B cell (primary cell): ENCODE results near the gene ELFN1. TPM values are rescaled to one million over a fixed set of nuclear protein-coding genes. Genes with fewer than 3 reads are reported as not detected.

Experiments used
- ATAC-seq: fragments of 200-7000 bp; cut with Tn5 transposase; one replicate; pipeline ENCODE4 v1.10.0; 2021; ENCODE audit warnings: low read depth, mild to moderate bottlenecking, moderate number of reproducible peaks, moderate library complexity
- CTCF ChIA-PET: fragments of 350-600 bp; sonication (Branson Sonifier 250); formaldehyde crosslinking; loops from one replicate; lab custom pipeline; 2021; ENCODE audit warnings: antibody characterized with exemption, inconsistent platforms; lab: Charles Lee
- POLR2A ChIA-PET: fragments of 350-600 bp; sonication (Branson Sonifier 250); formaldehyde crosslinking; loops from one replicate; lab custom pipeline; 2021; ENCODE audit warnings: antibody characterized with exemption; lab: Charles Lee
- DNase-seq: peaks from one replicate; pipeline ENCODE4 v3.0.0; 2013
- H2AFZ ChIP-seq: 2 replicates; pipeline ENCODE4 v1.6.1; 2012; ENCODE audit warnings: mild to moderate bottlenecking, low read depth, low read length; ENCODE audit not compliant: insufficient read depth, poor library complexity, severe bottlenecking
- H3K27ac ChIP-seq, 2 donors: 1 replicate in 1 of 2; 2 replicates in 1 of 2; pipeline ENCODE4 v1.5.1; 2012 to 2013; ENCODE audit warnings: low read length in 2 of 2, mild to moderate bottlenecking in 2 of 2, moderate library complexity in 1 of 2
- H3K27me3 ChIP-seq, 4 experiments: fragments of 200-600 bp in 1 of 4; sonication (generic) in 1 of 4; replicated peaks in 1 of 4; 1 replicate in 2 of 4; 2 replicates in 2 of 4; pipeline versions ENCODE4 v1.6.1 to v1.7.0; 2013 to 2016; ENCODE audit warnings: low read length in 3 of 4, mild to moderate bottlenecking in 2 of 4, mixed read lengths in 1 of 4, moderate library complexity in 1 of 4; ENCODE audit not compliant: insufficient read depth in 4 of 4, control insufficient read depth in 3 of 4; ENCODE audit errors: control extremely low read depth in 1 of 4
- H3K36me3 ChIP-seq, 2 experiments: replicated peaks in 1 of 2; 1 replicate in 1 of 2; 2 replicates in 1 of 2; pipeline versions ENCODE4 v1.6.1 to v1.7.1; 2013; ENCODE audit warnings: low read length in 1 of 2; ENCODE audit not compliant: insufficient read depth in 2 of 2, control insufficient read depth in 1 of 2; ENCODE audit errors: control extremely low read depth in 1 of 2, extremely low read depth in 1 of 2
- H3K4me1 ChIP-seq, 2 donors: fragments of 200-600 bp in 1 of 2; sonication (generic) in 1 of 2; 1 replicate in 1 of 2; 2 replicates in 1 of 2; pipeline versions ENCODE4 v1.5.1 to v1.6.1; 2013 to 2017; ENCODE audit warnings: low read length in 2 of 2; ENCODE audit not compliant: control insufficient read depth in 2 of 2, insufficient read depth in 2 of 2
- H3K4me2 ChIP-seq: replicated peaks from 2 replicates; pipeline ENCODE3; 2012; ENCODE audit warnings: mild to moderate bottlenecking, low read depth, low read length; ENCODE audit not compliant: poor library complexity, severe bottlenecking
- H3K4me3 ChIP-seq, 5 experiments: fragments of 200-600 bp in 1 of 5; sonication (generic) in 1 of 5; 1 replicate in 3 of 5; 2 replicates in 2 of 5; pipeline versions ENCODE4 v1.5.1 to v1.7.0; 2011 to 2016; ENCODE audit warnings: low read length in 4 of 5, mild to moderate bottlenecking in 4 of 5, low read depth in 2 of 5, control low read depth in 1 of 5, moderate library complexity in 1 of 5; ENCODE audit not compliant: insufficient read depth in 1 of 5; ENCODE audit errors: control extremely low read depth in 1 of 5, extremely low read depth in 1 of 5
- H3K79me2 ChIP-seq: fragments of 200-600 bp; sonication (generic); one replicate; pipeline ENCODE4 v1.6.0; 2016; ENCODE audit warnings: low read length; ENCODE audit not compliant: control insufficient read depth, insufficient read depth
- H3K9ac ChIP-seq: fragments of 200-600 bp; sonication (generic); 2 replicates; pipeline ENCODE4 v1.6.1; 2017; ENCODE audit warnings: mild to moderate bottlenecking, low read length, moderate library complexity
- H3K9me3 ChIP-seq, 3 donors: one replicate each; pipeline versions ENCODE4 v1.6.1 to v1.7.1; 2013; ENCODE audit warnings: low read length in 2 of 3; ENCODE audit not compliant: control insufficient read depth in 2 of 3, insufficient read depth in 1 of 3; ENCODE audit errors: control extremely low read depth in 1 of 3
- H4K20me1 ChIP-seq: 2 replicates; pipeline ENCODE4 v1.6.0; 2012; ENCODE audit warnings: mild to moderate bottlenecking, low read length; ENCODE audit not compliant: insufficient read depth, control insufficient read depth, poor library complexity, severe bottlenecking
- H3K27ac Mint-ChIP-seq: one replicate; pipeline ENCODE4 v1.8.0; 2021; ENCODE audit warnings: mixed read lengths
- H3K27me3 Mint-ChIP-seq: one replicate; pipeline ENCODE4 v1.8.0; 2021; ENCODE audit warnings: mixed read lengths
- H3K4me1 Mint-ChIP-seq: one replicate; pipeline ENCODE4 v1.8.0; 2021; ENCODE audit warnings: mixed read lengths
- H3K4me3 Mint-ChIP-seq: one replicate; pipeline ENCODE4 v1.8.0; 2021; ENCODE audit warnings: mixed read lengths
- H3K9me3 Mint-ChIP-seq: one replicate; pipeline ENCODE4 v1.8.0; 2022; ENCODE audit warnings: mixed read lengths; ENCODE audit not compliant: insufficient read depth
- EZH2 ChIP-seq: IDR thresholded peaks from 2 replicates; pipeline ENCODE4 v1.6.1; 2012; ENCODE audit warnings: borderline replicate concordance, low read depth, mild to moderate bottlenecking, moderate library complexity, low read length; ENCODE audit not compliant: insufficient read depth, poor library complexity, severe bottlenecking
- WGBS: methylation state at CpG from one replicate; pipeline ENCODE4 v1.1.5; 2013; ENCODE audit warnings: missing lambda C conversion rate; ENCODE audit not compliant: insufficient coverage; 5-methylcytosine and 5-hydroxymethylcytosine counted together
- intact Hi-C: fragments of 100-400 bp; cut with micrococcal nuclease; formaldehyde crosslinking; loops from one replicate; pipeline ENCODE4 v1.10.0; 2022
- polyA plus RNA-seq: library from polyadenylated mRNA; depleted of rRNA; stranded (reverse); fragments of >200 nt; gene quantifications from 2 replicates; pipeline ENCODE4 v1.2.3, GENCODE V29; 2012
- total RNA-seq, 2 donors: library from RNA; stranded (reverse); fragments of 120-200 nt in 1 of 2; gene quantifications; 1 replicate in 1 of 2; 2 replicates in 1 of 2; pipeline versions ENCODE4 v1.2.3 to v1.2.4, GENCODE V29; 2013 to 2022
- TF ChIP-seq, protein P1 (sequence below): fragments of 200-600 bp; IDR thresholded peaks from one replicate; pipeline ENCODE4 v1.8.0; 2022; ENCODE audit warnings: antibody characterized with exemption, mild to moderate bottlenecking

ELFN1 gene
- total and polyA plus RNA-seq, 2 donors (not counting 1 experiment from before 2014, with no cell fraction given): 0.12 TPM; not detected in 1

DNA sequence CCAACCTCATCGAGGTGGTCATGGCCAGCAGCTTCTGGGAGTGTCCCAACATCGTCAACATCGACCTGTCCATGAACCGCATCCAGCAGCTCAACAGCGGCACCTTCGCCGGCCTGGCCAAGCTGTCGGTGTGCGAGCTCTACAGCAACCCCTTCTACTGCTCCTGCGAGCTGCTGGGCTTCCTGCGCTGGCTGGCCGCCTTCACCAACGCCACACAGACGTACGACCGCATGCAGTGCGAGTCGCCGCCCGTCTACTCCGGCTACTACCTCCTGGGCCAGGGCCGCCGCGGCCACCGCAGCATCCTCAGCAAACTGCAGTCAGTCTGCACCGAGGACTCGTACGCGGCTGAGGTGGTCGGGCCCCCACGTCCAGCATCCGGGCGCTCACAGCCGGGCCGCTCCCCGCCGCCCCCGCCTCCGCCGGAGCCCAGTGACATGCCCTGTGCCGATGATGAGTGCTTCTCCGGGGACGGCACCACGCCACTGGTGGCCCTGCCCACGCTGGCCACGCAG lies 75.0 kb downstream of the ELFN1 start:
- Mint-ChIP-seq H3K4me1 (peaks cover 10% of the 10 kb centered on the region), H3K9me3 (no peaks in the 10 kb centered on the region), H3K27ac (no peak overlapping the region), H3K4me3 (no peak overlapping the region), H3K27me3 (peaks cover 7% of the 10 kb centered on the region)
- Histone ChIP-seq H2AFZ (no peak overlapping the region), H3K36me3 (no peaks in the 10 kb centered on the region), H3K4me3 (no peak overlapping the region), H3K9ac (no peak overlapping the region), H3K9me3 (no peaks in the 10 kb centered on the region), H3K4me2 (no peak overlapping the region), H4K20me1 (no peaks in the 10 kb centered on the region), H3K27ac (no peak overlapping the region), H3K27me3 (peaks cover 0 to 7% (median 0%) of the 10 kb centered on the region in 4 experiments), H3K4me1 (peaks cover 13 to 16% of the 10 kb centered on the region in 2 donors), H3K79me2 (no peaks in the 10 kb centered on the region)
- no peak for DNase-seq
- 96% methylated on average over 45 of the region's 46 CpGs for WGBS
- no peak for ATAC-seq
- ChIA-PET POLR2A (no interaction called here), CTCF (no interaction called here)
- intact Hi-C loops: no loop called here
- TF ChIP-seq, protein P1, sequence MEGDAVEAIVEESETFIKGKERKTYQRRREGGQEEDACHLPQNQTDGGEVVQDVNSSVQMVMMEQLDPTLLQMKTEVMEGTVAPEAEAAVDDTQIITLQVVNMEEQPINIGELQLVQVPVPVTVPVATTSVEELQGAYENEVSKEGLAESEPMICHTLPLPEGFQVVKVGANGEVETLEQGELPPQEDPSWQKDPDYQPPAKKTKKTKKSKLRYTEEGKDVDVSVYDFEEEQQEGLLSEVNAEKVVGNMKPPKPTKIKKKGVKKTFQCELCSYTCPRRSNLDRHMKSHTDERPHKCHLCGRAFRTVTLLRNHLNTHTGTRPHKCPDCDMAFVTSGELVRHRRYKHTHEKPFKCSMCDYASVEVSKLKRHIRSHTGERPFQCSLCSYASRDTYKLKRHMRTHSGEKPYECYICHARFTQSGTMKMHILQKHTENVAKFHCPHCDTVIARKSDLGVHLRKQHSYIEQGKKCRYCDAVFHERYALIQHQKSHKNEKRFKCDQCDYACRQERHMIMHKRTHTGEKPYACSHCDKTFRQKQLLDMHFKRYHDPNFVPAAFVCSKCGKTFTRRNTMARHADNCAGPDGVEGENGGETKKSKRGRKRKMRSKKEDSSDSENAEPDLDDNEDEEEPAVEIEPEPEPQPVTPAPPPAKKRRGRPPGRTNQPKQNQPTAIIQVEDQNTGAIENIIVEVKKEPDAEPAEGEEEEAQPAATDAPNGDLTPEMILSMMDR: no peak
- TF ChIP-seq EZH2: no peak

DNA sequence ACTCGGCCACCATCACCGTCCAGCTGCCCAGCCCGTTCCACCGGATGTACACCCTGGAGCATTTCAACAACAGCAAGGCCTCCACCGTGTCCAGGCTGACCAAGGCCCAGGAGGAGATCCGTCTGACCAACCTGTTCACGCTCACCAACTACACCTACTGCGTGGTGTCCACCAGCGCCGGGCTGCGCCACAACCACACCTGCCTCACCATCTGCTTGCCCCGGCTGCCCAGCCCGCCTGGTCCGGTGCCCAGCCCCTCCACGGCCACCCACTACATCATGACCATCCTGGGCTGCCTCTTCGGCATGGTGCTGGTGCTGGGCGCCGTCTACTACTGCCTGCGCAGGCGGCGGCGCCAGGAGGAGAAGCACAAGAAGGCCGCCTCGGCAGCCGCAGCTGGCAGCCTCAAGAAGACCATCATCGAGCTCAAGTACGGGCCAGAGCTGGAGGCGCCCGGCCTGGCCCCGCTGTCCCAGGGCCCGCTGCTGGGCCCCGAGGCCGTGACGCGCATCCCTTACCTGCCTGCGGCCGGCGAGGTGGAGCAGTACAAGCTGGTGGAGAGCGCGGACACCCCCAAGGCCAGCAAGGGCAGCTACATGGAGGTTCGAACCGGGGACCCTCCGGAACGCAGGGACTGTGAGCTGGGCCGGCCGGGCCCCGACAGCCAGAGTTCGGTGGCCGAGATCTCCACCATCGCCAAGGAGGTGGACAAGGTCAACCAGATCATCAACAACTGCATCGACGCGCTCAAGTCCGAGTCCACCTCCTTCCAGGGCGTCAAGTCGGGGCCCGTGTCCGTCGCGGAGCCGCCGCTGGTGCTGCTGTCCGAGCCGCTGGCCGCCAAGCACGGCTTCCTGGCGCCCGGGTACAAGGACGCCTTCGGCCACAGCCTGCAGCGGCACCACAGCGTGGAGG lies 75.8 kb downstream of the ELFN1 start:
- H3K4me3 Mint-ChIP-seq: no peak overlapping the region
- Histone ChIP-seq H2AFZ (no peak overlapping the region), H3K27ac (no peak overlapping the region), H3K27me3 (peaks cover 0 to 7% (median 0%) of the 10 kb centered on the region in 4 experiments), H3K9ac (no peak overlapping the region), H3K9me3 (no peaks in the 10 kb centered on the region), H3K36me3 (no peaks in the 10 kb centered on the region), H3K4me1 (peaks cover 13 to 16% of the 10 kb centered on the region in 2 donors), H4K20me1 (no peaks in the 10 kb centered on the region), H3K79me2 (no peaks in the 10 kb centered on the region), H3K4me3 (no peak overlapping the region), H3K4me2 (no peak overlapping the region)
- ATAC-seq (no peak), DNase-seq (no peak)
- ChIA-PET POLR2A (no interaction called here), CTCF (no interaction called here)
- H3K27ac Mint-ChIP-seq: no peak overlapping the region
- WGBS: 97% methylated on average over 72 of the region's 72 CpGs
- intact Hi-C loops: no loop called here
- TF ChIP-seq EZH2: no peak
- TF ChIP-seq, protein P1: no peak
- peaks cover 7% of the 10 kb centered on the region for H3K27me3 Mint-ChIP-seq
- H3K4me1 Mint-ChIP-seq: peaks cover 10% of the 10 kb centered on the region
- H3K9me3 Mint-ChIP-seq: no peaks in the 10 kb centered on the region
